ENCODE results near the gene NPEPPS. TPM values are rescaled to one million over a fixed set of nuclear protein-coding genes. Genes with fewer than 3 reads are reported as not detected.
"Not testable (repeated sequence)": the region's sequence is repeated elsewhere in the genome, so short reads cannot be mapped to it uniquely, and the experiment has no call there.

Gene NPEPPS, protein sequence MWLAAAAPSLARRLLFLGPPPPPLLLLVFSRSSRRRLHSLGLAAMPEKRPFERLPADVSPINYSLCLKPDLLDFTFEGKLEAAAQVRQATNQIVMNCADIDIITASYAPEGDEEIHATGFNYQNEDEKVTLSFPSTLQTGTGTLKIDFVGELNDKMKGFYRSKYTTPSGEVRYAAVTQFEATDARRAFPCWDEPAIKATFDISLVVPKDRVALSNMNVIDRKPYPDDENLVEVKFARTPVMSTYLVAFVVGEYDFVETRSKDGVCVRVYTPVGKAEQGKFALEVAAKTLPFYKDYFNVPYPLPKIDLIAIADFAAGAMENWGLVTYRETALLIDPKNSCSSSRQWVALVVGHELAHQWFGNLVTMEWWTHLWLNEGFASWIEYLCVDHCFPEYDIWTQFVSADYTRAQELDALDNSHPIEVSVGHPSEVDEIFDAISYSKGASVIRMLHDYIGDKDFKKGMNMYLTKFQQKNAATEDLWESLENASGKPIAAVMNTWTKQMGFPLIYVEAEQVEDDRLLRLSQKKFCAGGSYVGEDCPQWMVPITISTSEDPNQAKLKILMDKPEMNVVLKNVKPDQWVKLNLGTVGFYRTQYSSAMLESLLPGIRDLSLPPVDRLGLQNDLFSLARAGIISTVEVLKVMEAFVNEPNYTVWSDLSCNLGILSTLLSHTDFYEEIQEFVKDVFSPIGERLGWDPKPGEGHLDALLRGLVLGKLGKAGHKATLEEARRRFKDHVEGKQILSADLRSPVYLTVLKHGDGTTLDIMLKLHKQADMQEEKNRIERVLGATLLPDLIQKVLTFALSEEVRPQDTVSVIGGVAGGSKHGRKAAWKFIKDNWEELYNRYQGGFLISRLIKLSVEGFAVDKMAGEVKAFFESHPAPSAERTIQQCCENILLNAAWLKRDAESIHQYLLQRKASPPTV
- total RNA-seq = 45.4 and 96.5 TPM in 2 replicates

DNA sequence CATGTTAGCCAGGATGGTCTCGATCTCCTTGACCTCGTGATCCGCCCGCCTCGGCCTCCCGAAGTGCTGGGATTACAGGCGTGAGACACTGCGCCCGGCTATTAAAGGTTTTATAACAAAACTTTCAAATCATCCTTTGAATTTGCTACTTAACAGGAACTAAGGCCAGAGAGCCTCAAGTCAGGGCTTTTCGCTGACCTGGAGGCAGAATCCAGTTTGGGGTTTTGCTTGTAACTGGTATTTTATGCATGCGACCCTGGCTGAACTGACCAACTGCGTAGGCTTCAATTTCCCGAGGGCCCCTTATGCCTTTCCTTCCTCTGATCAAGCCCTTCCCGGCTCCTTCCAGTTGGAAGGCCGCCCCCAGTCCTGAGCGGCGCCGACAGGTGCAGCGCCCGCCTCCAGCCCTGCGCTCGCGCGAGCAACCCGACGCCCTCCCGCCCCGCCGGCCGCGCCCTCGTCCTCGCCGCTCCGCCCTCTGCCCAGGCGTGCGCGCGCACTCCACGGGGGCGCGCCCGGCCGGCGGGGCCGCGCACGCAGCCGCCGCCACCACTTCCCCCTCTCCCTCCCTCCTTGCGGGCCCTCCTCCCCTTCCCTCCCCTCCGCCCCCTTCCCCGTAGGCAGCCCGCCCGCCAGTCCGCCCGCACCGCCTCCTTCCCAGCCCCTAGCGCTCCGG is at the start of gene NPEPPS:
TSS of gene NPEPPS (plus strand) at position 552 of the 676 bp plus-strand sequence. CDS start 193 bp downstream, outside the sequence.
- H3K4me3 ChIP-seq (ENCODE audit: low read depth, low read length) = peak within 1 kb of the TSS; percentile 66
- not testable (repeated sequence) for DNase-seq (ENCODE audit: low read depth)

DNA sequence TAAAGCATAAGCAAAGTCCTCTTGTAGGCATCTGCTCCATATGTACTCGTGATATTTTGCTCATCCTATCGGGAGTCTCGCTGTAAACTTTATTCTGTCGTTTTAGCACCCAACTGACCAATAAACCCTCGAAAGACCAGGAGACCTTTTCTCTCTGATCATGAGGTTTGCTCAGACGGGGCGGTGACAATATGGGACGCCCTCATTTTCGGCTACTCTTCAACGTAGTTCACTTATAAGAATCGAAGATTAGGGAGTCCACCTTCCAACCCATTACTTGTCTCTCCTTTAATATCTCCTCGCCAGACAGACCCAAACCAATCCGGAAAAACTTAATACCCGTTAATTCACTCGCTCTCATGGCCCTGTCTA is 39.1 kb upstream of the NPEPPS start:
- not testable (repeated sequence) for DNase-seq (ENCODE audit: low read depth)

DNA sequence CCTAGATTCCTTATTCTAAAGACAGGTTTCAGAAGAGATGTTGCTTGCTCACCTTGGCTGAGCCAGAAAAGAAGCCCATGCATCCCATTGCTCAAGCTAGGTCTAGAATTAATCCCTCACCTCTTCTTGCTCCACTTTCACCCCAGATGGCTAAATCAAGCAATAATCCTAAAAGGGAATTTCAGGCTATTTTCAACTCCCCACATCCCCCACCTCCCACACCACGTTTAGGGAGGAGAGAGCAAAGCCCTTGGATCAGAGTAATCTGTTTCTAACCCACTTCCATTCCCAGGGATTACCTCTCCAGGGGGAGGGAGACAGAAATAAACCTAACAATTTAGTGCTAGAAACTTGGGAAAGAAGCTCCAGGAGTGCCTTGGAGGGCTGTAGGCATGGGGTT is 31.8 kb upstream of the NPEPPS start:
- not testable (repeated sequence) for H3K4me3 ChIP-seq (ENCODE audit: low read depth, low read length); DNase-seq (ENCODE audit: low read depth)

More for the DNA sequence above, 39.1 kb upstream of the NPEPPS start:
- H3K4me3 ChIP-seq (ENCODE audit: low read depth, low read length) = peak overlapping the region; percentile 57

DNA sequence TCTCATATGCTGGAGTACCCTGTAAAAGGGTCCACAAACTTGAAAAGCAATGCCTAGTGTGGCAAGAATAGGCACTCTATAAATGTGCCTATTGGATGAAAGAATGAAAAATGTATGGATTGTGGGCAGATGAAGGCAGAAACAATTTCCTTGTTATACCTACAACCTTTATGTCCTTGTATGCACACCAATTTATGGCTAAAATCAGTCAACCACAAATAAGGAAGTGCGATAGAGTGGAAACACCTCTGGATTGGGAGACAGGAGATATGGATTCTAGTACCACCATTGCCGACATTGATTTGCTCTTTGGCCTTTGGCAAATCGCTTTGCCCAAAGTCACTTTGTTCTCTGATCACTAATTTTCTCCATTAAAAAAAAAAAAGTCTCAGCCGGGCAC is 31.4 kb upstream of the NPEPPS start:
- not testable (repeated sequence) for H3K4me3 ChIP-seq (ENCODE audit: low read depth, low read length); DNase-seq (ENCODE audit: low read depth)

DNA sequence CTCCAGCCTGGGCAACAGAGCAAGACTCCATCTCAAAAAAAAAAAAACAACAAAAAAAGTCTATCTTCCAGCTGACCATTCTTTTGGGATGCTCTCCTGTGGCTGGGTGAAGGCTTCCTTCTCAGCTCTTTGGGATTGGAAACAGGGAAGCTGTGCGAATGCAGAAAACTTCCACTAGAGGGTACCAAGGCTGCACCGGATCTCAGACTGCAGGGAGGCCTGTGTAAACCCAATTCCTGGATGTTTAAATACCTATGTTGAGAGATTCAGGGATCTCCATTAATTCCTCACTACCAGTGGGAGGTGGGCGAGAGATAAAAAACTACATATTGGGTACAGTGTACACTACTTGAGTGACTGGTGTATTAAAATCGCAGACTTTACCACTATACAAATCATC is 30.3 kb upstream of the NPEPPS start:
- TF ChIP-seq, protein P1, sequence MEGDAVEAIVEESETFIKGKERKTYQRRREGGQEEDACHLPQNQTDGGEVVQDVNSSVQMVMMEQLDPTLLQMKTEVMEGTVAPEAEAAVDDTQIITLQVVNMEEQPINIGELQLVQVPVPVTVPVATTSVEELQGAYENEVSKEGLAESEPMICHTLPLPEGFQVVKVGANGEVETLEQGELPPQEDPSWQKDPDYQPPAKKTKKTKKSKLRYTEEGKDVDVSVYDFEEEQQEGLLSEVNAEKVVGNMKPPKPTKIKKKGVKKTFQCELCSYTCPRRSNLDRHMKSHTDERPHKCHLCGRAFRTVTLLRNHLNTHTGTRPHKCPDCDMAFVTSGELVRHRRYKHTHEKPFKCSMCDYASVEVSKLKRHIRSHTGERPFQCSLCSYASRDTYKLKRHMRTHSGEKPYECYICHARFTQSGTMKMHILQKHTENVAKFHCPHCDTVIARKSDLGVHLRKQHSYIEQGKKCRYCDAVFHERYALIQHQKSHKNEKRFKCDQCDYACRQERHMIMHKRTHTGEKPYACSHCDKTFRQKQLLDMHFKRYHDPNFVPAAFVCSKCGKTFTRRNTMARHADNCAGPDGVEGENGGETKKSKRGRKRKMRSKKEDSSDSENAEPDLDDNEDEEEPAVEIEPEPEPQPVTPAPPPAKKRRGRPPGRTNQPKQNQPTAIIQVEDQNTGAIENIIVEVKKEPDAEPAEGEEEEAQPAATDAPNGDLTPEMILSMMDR (conservative IDR thresholded peaks at IDR 0.05; ENCODE audit: low read depth, low read length) = peak; percentile 56
- not testable (repeated sequence) for DNase-seq (ENCODE audit: low read depth); H3K4me3 ChIP-seq (ENCODE audit: low read depth, low read length)

DNA sequence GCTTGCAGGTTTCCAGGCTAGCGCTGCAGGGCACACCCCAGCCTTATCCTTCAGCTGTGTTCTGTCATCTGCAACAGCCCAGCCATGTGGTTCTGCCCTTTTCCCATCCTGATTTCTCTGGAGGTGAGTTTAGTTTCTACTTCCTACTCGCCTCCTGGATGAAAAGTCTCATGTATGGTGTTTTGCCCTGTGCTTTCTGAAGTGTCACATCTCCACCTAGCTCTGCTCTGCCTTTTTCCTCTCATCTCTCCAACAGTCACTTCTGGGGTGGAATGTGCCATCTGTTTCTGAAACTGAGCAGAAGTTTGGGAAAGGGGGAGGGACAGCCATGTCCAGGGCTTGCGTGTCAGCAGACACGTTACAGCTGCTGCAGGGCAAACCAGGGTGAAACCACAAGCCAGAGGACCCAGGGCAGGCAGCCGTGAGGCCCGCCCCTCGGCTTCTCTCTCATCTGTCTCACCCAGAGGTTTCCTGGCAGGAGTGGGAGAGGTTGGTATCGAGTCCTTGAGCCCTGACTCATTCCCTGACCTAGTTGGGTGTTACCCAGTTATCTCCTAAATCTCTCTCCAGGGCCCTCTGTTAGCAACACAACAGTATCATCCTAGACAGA is 28.7 kb upstream of the NPEPPS start:
- peak overlapping the region; percentile 25 for H3K4me3 ChIP-seq (ENCODE audit: low read depth, low read length)
- DNase-seq (ENCODE audit: low read depth) = peak; percentile 29

DNA sequence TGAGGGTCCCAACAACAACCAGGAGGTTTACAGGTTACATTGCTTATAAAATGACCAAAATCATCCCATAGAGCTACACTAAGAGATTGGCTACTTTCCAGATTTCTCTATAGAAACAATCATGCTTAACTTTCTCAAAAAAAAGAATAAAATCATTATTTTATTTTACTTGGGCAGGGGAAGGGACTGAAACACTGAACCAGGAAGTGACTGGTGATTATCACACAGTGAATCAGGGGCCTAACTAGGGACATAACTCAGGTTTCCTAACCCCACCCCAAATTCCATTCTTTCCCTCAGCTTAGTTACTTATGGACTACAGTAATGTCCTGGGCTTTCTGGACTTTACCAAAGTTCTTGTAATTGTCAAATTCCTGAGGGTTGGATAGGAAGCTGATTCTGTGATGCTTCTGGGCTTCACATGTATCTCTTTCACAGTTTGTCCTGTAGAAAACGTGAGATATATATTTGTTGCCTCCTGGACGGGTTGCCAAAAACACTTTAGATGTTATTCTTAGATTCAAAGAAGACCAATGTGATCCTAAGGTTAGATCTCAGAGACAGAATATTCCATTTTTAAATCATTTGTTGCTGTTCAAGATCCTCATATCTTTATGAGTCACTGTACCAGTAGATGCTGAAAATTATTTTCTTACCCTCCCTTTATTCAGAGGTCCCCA is 28.0 kb upstream of the NPEPPS start:
- H3K4me3 ChIP-seq (ENCODE audit: low read depth, low read length) = not testable (repeated sequence)
- peak; percentile 32 for DNase-seq (ENCODE audit: low read depth)

DNA sequence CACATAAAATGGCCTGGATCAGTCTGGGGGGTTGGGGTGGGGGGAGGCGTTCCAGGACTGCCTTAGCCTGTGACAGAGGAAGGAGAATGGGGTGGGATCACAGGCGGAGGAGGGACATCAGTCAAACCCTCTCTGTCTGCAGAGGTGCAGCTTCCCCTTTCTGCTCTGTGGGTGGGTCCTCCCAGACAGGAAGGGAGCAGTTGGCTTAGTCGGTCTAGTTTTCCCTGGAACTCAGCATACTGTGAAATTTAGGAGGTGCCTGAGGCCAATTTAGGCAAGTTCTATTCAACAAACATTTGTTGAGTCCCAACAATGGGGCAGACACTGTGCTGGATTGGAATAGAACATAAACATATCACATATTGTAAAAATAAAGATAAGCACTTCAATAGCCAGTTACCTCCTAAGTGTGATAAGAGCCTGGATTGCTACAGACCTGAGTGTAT is 19.2 kb upstream of the NPEPPS start:
- not testable (repeated sequence) for DNase-seq (ENCODE audit: low read depth); H3K4me3 ChIP-seq (ENCODE audit: low read depth, low read length)

DNA sequence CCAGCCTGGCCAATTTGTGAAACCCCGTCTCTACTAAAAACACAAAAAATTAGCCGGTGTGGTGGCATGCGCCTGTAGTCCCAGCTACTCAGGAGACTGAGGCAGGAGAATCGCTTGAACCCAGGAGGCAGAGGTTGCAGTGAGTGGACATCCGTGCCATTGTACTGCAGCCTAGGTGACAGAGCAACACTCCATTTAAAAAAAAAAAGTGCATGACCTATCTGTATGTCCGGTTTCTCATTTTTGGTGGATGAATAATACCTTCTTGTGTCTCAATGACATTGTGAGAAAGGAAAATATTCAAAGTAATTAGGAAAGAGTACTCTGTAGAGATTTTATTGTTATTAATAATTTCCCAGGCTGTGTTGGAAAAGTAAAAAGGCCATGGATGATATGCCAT is 17.6 kb upstream of the NPEPPS start:
- not testable (repeated sequence) for H3K4me3 ChIP-seq (ENCODE audit: low read depth, low read length); DNase-seq (ENCODE audit: low read depth)

DNA sequence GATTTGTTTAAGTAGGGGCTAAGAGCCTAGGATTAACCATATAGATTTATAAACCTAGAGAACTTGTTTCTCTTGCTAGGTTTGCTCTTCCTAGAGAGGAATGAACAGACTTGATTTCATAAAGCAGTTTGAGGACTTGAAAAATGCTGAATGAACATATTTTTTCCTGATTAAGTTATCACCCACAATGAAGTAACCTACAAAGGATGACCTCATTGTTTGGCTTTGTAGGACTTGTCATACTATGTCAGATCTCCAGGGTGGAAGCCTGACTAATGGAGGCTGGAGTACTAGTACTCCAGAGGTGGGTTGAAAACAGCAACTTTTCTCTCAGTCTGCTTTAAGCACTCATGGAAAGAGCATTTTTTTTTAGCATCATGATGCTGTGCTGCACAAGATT is 12.0 kb upstream of the NPEPPS start:
- not testable (repeated sequence) for DNase-seq (ENCODE audit: low read depth); H3K4me3 ChIP-seq (ENCODE audit: low read depth, low read length)

DNA sequence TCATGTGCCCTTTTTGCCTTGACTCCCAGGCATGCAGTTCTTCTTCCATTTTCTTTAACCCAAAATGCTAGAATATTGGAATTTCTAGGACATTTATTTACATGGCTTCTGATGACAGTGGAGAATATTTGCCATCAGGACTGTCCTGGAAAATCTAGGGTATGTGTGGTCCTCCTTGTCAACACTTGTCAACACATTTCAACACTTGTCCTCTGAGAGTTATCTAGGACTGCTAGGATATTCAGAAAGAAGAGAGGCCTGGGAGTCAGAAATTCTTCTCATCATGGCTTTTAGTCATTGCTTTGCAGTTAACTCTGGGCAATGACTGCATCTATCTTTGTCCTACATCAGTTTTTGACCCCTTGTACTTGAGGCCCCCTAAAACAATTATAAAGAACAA is 11.5 kb upstream of the NPEPPS start:
- DNase-seq (ENCODE audit: low read depth); H3K4me3 ChIP-seq (ENCODE audit: low read depth, low read length): not testable (repeated sequence)

DNA sequence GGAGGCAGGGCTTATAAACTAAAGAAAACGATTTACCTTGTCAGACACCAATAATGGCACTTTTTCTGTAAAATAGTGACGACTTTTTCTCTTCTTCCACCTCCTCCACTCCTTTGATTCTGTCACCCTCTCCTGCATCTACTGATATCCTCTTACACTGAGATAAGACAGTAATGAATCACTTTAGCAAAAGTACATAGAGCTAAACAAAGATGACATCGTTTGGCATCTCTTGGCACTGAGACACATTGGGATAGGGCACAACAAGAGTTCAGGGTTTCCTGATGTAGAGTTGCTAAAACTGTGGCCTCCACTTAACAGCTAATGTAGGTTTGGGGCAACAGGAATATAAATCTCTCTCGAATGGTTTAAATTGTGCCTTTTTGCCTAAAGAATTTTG is 10.6 kb upstream of the NPEPPS start:
- not testable (repeated sequence) for DNase-seq (ENCODE audit: low read depth); H3K4me3 ChIP-seq (ENCODE audit: low read depth, low read length)

DNA sequence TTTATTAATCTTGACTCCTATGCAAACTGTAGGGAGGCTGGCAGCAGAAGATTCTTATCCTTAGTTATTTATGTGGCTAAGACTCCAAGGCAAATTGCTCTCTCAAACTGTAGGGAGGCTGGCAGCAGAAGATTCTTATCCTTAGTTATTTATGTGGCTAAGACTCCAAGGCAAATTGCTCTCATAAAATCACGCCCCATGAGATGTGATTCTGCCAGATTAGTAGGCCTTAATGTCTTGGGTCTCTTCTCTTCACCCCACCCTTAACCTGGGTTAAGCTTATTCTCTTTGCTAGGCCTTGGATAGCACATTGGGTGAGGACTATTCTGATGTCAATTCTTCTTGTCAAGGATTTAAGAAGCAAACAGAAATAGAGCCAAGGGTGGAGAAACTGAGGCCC is 9.5 kb upstream of the NPEPPS start:
- not testable (repeated sequence) for DNase-seq (ENCODE audit: low read depth); H3K4me3 ChIP-seq (ENCODE audit: low read depth, low read length)

DNA sequence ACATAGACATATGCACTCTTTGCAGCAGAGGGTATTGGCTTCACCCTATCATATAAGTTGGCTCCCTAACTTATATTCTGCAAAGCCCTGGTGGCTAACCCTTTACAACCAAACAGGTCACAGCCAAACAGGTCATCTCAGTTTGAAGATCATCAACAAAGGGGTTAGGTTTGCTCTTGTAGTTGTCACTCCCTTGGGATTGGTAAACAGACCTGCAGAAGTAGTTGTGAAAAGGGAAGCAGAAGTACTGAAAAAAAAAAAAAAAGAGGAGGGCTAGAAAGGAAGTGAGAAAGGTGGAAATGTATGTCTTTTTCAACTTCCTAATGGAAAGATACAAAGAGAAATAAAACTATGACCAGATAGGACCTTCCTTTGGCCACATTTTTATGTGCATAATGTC is 8.6 kb upstream of the NPEPPS start:
- not testable (repeated sequence) for H3K4me3 ChIP-seq (ENCODE audit: low read depth, low read length); DNase-seq (ENCODE audit: low read depth)

DNA sequence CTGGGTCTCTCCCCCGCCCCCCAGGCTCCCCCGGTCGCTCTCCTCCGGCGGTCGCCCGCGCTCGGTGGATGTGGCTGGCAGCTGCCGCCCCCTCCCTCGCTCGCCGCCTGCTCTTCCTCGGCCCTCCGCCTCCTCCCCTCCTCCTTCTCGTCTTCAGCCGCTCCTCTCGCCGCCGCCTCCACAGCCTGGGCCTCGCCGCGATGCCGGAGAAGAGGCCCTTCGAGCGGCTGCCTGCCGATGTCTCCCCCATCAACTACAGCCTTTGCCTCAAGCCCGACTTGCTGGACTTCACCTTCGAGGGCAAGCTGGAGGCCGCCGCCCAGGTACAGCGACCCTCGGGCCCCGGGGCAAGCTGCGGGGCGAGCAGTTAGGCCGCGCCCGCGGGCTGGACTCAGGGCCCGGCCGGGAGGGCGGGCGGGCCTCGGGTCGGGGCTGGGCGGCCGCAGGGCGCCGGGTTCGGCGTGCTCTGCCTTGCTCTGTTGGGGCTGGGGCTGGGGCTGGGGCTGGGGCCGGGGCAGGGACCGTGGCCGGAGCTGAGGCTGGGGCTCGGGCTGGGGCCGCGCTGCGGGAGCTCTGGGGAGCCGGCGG is 419 bp downstream of the NPEPPS start:
- not testable (repeated sequence) for DNase-seq (ENCODE audit: low read depth)
- peak overlapping the region; percentile 66 for H3K4me3 ChIP-seq (ENCODE audit: low read depth, low read length)

DNA sequence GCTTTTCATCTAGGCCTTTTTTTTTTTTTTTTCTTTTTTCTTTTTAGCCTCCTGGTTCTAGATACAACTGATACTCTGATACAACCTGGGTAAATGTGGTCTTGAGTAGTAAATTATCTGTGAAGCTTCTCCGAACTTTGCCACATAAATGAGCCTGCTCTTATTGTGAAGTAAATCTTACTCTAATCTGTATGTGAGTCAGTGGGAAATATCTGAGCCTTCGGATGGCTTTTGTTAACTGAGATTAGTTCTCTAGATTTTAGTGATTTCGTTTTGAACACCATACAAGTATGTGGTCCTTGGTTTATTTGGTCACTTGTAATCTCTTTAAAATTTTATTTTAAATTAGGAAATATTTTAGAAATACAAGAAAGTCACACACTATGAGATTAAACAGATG is 8.2 kb downstream of the NPEPPS start:
- not testable (repeated sequence) for H3K4me3 ChIP-seq (ENCODE audit: low read depth, low read length); DNase-seq (ENCODE audit: low read depth)

Measured in epithelial cell of proximal tubule (primary cell).